HG03571 (cell line): ENCODE data around the gene DEAF1.

Experiments used
- ATAC-seq: cut with Tn5 transposase; IDR thresholded peaks from one replicate; pipeline ENCODE4 v1.9.1; 2021; ENCODE audit not compliant: unreplicated experiment

DEAF1 gene

DNA sequence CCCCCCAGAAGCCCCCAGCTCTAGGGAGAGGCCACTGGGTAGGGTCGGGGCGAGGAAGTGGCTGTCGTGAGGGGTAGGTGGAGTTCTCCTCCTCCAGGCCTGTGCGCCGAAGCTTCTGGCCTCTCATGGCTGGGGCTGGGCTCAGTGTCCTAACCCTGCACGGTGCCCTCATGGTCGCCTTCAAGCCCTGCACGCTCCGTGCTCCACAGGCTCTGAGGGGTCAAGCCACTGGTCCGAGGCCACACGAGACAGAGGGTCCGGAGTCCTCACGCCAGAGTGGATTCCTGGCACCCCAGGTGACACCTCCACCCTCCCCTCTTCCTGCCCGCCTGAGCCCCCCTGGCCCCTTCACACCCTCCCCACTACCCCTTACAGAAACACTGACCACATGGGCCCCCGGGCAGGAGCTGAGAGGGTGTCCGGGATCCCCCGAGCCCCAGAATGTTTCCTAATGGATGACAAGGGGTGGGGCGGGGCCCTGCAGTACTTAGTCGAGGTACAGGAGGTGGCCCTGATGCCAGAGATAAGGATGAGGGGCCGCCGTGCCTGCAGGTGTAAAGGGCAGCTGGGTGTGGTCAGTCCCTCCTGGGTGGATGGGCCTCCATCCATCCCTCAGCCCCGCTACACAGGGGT is 69.3 kb downstream of the DEAF1 start:
- ATAC-seq: no peak

DNA sequence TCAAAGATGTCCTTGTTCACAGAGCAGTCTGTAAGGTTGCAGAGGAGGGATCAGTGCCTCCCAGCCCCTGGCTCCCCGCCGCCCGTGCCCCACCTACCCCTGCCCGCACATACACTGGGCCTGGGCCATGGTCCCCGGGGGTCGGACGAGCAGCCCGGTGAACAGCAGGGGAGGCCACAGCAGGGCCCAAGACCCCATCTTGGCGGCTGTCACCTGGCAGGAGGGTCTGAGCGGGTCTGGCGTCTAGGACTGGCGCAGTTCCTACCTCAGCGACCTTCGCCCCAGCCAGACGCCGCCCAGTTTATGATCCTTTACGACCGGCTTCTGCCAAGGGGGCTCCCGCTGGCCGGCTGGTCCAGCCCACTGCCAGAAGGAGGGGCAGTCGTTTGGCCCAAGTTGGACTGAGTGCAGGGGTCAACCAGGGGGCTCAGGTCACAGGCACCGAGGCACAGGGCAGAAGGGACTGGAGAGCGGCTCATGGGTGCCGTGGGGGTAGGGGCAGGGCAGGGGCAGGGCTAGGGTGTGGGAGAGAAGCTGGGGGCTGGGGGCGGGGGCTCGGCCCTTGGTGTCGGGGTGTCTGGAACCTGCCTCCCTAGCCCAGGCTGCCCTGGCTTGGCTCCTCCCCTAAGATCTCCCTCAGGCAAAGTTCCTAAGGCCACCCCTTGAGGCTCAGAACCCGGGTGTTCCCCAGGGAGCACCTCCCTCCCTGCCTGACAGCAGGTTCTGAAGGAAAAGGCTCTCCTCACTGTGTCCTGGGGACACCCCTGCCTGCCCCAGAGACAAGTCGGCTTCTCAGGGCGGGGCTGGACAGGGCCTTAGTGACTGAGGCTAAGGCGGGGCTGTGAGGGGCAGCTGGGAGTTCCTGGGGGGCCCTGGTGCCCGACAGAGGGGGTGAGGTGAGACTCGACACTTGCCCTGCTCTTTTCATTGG is 70.1 kb downstream of the DEAF1 start, which contains the start of gene CDHR5:
CDHR5 (minus strand) TSS at position 251 of the 931 bp plus-strand sequence; CDS start at position 198, 53 bp downstream.
- ATAC-seq: no peak

- ATAC-seq: no peak
Measured at GRCh38 chr11:623999-624704, 70.9 kb downstream of the DEAF1 start.

DNA sequence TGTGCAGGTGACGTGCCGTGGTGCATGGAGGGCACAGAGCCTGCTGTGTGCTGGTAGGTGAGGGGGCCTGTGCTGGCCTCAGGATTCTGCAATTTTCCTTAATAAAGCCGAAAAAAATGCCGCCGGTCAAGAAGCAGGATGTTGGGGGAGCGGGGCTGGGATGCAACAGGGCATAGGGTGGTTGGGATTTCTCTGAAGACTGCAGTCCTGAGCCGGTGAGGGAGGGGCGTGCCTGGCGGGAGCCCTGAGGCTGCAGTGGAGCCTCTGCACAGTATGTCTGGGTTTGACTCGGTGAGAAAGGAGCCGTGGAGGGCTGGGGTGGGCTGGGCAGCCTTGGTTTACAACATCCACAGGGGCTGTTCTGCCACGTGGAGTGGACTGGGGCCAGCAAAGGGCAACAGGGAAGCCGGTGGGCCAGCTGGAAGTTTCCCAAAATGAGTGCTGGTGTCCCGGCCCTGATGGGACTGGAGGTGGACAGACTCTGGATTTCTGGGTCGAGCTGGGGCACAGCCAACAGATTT is 71.6 kb downstream of the DEAF1 start:
- no peak for ATAC-seq

DNA sequence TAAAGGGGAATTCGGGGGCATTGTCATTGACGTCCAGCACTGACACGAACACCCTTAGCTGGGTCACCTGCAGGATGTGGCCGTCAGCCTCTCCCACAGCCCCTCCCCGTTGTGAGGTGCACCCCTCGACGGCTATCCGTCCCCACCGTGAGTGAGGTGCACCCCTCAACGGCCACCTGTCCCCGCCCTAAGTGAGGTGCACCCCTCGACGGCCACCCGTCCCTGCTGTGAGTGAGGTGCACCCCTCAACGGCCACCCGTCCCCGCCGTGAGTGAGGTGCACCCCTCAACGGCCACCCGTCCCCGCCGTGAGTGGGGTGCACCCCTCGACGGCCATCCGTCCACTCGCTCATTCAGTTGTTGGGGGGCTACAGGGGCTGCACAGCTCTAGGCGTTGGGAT is 73.2 kb downstream of the DEAF1 start:
- ATAC-seq: no peak

GRCh38 chr11:620935-621814 is 73.8 kb downstream of the DEAF1 start:
- no peak for ATAC-seq

DNA sequence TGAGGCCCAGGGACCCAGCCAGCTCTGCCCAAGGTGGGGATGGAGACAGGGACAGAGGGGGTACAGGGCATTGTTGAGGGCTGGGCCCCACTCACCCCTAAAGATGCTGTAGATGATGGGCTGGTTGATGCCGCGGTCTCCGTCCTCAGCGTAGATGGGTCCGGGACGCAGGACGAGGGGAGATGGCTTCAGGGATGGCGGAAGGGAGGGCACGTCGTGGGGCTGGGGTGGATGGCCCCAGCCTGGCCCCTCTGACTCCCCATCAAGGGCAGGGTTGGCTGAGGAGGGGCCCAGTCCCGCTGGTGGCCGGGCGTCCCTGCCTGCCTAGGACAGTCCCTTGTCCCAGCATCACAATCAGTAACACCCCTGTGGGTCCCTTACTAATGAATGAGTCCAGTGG is 74.8 kb downstream of the DEAF1 start:
- ATAC-seq: no peak

DNA sequence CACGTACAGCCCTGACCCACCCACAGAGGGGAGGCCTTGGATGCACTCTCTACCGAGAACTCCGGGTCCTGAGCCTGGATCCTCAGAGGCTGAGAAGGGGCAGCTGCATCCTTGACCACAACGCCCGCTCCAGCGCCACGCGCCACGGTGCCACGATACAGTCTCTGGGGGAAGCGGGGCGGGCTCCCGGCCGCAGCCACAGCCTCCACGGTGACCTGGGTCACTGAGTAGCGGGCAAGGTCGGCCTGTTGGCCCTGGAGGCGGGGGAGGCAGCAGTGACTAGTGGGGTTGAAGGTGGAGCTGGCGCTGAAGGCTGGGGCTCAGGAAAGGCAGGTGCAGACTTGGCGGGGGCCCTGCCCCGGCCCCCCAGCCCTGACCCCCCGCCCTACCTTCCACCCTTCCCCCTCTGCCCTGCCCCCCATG is 75.4 kb downstream of the DEAF1 start:
- no peak for ATAC-seq

GRCh38 chr11:618856-619627 is 76.0 kb downstream of the DEAF1 start:
- ATAC-seq: no peak

DNA sequence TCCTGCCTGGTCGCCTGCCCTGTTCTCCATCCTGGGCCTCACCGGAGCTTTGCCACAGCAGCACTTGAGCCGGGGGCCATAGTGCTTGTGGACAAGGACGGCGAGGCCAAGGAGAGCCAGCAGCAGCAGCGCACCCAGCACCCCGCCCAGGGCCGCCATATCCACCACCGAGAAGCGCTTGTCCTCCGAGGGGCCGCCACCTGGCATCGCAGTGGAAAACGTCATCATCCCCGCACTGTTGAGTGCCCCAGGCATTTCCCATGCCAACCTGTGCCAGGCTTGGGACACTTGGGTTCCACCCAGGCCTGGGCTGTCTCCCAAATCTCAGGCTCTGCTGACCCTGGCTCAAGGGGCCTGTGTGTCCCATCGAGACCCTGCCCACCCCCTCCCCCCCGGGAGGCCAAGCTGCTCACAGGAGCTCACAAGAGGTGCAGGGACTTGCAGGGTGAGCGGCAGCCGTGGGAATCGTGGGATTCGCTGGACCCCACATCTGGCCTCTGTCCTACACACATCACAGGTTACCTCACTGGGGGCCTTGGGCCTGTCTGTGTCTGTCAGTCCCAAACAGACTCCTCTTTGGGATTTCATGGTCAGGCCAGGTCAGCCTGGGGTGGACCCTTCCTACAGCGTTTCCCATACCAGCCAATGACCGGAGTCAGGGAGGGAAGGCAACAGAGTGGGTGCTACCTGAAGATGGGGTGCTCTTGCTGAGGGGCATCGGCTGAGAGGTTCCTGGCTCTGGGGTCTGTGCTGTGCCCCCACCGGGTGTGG is 76.9 kb downstream of the DEAF1 start:
- ATAC-seq: no peak

- ATAC-seq: no peak
Measured at GRCh38 chr11:617199-617911, 77.7 kb downstream of the DEAF1 start.

DNA sequence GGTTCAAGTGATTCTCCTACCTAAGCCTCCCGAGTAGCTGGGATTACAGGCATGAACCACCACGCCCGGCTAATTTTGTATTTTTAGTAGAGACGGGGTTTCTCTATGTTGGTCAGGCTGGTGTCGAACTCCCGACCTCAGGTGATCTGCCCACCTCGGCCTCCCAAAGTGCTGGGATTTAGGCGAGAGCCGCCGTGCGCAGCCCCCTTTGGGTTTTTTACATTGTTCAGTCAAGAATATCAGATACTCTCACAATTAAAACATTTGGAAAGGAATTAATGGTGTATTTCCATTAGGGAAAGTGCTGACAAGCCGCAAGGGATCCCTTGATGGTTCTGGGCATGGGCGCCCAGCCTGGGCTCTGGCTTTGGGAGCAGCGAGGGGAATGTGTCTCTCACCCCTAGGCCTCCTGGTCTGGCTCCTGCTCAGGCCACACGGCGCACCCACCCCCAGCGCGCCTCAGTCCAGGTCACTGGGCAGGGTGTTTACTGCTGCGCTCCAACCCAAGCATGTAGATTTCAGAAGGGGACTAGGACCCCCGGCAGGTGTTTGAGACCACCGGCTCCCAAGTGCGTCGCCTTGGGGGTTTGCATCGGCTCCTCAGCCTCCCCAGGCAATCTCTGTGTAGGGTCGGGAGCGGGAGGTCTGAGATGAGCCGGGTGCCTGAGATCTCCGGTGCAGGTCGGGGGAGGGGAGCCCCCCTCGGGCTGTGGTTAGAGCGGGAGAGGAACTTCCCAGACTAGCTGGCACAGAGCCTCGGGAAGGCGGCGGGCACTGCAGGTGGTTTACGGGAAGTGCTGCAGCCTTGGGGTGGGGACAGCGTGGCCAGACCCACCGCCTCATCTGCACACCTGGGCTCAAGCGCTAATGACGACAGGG is 78.5 kb downstream of the DEAF1 start:
- ATAC-seq: no peak

- ATAC-seq: peak; percentile 77
Measured at GRCh38 chr11:615504-616319, 79.3 kb downstream of the DEAF1 start, which contains the start of gene IRF7. Gene IRF7 (minus strand): TSS chr11:615950. CDS start chr11:615364, 586 bp downstream.

DNA sequence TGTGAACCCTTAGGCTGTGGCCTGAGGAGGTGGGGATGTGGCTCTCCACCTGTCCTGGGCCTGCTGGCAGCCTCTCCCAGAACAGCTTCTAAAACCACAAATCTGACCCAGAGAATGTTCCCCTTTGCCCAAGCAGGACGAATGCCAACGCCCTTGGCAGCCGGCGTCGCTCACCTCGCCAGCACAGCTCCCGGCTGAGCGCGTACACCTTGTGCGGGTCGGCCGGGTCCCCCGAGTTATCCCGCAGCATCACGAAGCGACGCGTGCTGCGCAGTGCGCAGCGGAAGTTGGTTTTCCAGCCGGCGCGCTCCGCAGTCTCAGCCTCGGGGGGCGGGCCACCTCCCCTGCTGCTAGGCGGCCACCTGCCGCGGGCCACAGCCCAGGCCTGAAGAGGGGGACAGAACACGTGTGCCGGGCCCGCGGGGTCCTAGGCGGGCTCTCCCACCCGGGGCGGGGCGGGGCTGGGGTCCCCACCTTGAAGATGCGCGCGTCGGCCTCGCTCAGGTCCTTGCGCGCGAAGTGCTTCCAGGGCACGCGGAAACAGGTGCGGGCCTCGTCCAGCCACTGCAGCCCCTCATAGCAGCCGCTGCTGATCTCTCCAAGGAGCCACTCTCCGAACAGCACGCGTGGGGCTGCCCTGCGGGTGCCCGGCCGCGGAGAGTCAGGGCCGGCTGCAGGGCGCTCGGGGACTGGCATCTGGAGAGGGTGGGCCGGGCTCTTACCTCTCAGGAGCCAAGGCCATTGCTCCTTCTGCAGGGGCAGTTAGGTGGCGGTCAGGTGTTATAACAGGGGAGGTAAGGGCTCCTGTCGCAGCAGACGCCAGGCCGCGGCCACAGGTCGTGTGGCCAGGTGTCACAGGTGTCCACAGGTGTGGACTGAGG is 80.2 kb downstream of the DEAF1 start:
- ATAC-seq: no peak

DNA sequence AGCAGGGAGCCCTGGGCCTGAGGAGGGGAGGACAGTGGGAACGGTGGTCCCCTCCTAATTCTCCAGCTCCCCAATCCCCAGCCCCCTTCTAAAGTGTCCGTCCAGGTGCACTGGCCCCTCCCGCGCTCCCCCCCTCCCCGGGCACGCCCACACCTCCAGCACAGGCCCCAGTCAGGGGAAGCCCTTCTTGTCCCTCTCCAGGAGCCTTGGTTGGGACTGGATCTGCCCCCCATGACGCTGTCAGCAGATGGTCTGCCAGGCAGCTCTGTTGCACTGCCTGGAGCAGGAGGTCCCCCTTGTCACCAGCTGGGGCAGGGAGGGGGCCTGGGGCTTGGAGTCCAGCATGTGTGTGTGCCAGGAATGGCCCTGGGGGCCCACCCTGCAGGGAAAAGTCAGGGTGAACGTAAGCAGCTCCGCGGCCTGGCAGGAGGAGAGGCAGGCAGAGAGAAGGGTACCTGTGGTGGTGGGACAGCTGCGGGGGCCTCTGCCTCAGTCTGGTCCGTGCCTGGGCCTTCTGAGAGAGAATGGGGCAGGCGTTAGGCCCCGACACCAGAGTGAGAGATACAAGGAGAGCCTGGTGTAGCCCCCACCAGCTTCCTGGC is 80.9 kb downstream of the DEAF1 start:
- no peak for ATAC-seq
